H9 (cell line): ENCODE measurements around the gene MCRIP1. TPM values are rescaled to one million over a fixed set of nuclear protein-coding genes. Genes with fewer than 3 reads are reported as not detected.
A peak's percentile ranks its signal among the peaks of the same experiment; 100 is the strongest.

ENCODE experiments used
- DNase-seq: peaks from one replicate; pipeline ENCODE4 v3.0.0-alpha.2; 2017
- H2AFZ ChIP-seq: one replicate; pipeline ENCODE4 v1.6.1; 2013; ENCODE audit warnings: mild to moderate bottlenecking, low read length, control low read depth, moderate library complexity
- H2AK5ac ChIP-seq: 2 replicates; pipeline ENCODE4 v1.6.1; 2013; ENCODE audit warnings: low read length, control low read depth, mixed read lengths; ENCODE audit not compliant: insufficient read length
- H2BK120ac ChIP-seq: one replicate; pipeline ENCODE4 v1.6.1; 2013; ENCODE audit warnings: low read depth, mild to moderate bottlenecking, low read length, control low read depth, inconsistent platforms; ENCODE audit not compliant: poor library complexity, severe bottlenecking
- H2BK12ac ChIP-seq: 2 replicates; pipeline ENCODE4 v1.6.1; 2013; ENCODE audit warnings: low read length, control low read depth, mixed read lengths, low read depth; ENCODE audit not compliant: insufficient read length
- H2BK15ac ChIP-seq: 2 replicates; pipeline ENCODE4 v1.6.1; 2013; ENCODE audit warnings: low read depth, low read length, control low read depth
- H2BK20ac ChIP-seq: one replicate; pipeline ENCODE4 v1.6.1; 2013; ENCODE audit warnings: low read depth, mild to moderate bottlenecking, low read length, control low read depth, inconsistent platforms; ENCODE audit not compliant: poor library complexity, severe bottlenecking
- H2BK5ac ChIP-seq: 2 replicates; pipeline ENCODE4 v1.6.1; 2013; ENCODE audit warnings: low read length, control low read depth, mixed read lengths; ENCODE audit not compliant: insufficient read length
- H3K14ac ChIP-seq: 2 replicates; pipeline ENCODE4 v1.6.1; 2013; ENCODE audit warnings: low read length, control low read depth; ENCODE audit not compliant: insufficient read depth
- H3K18ac ChIP-seq: 2 replicates; pipeline ENCODE4 v1.6.1; 2013; ENCODE audit warnings: low read depth, mild to moderate bottlenecking, mixed read lengths, low read length, control low read depth; ENCODE audit not compliant: insufficient read length
- H3K23ac ChIP-seq: 2 replicates; pipeline ENCODE4 v1.6.1; 2013; ENCODE audit warnings: low read length, control low read depth, mixed read lengths, low read depth; ENCODE audit not compliant: insufficient read length
- H3K23me2 ChIP-seq: 2 replicates; pipeline ENCODE4 v1.6.1; 2013; ENCODE audit warnings: low read depth, mild to moderate bottlenecking, mixed read lengths, low read length, control low read depth; ENCODE audit not compliant: insufficient read length, poor library complexity, severe bottlenecking
- H3K27ac ChIP-seq: 2 replicates; pipeline ENCODE4 v1.5.1; 2013; ENCODE audit warnings: low read length, control low read depth, mixed read lengths, low read depth; ENCODE audit not compliant: insufficient read length
- H3K27me3 ChIP-seq: 2 replicates; pipeline ENCODE4 v1.6.1; 2013; ENCODE audit warnings: low read length, control low read depth, inconsistent platforms; ENCODE audit not compliant: insufficient read depth
- H3K4ac ChIP-seq: 2 replicates; pipeline ENCODE4 v1.6.1; 2013; ENCODE audit warnings: low read depth, mild to moderate bottlenecking, control low read depth, inconsistent platforms, low read length, moderate library complexity
- H3K4me1 ChIP-seq: 2 replicates; pipeline ENCODE4 v1.6.1; 2013; ENCODE audit warnings: low read length, control low read depth, inconsistent platforms; ENCODE audit not compliant: insufficient read depth
- H3K4me2 ChIP-seq: 2 replicates; pipeline ENCODE4 v1.6.1; 2013; ENCODE audit warnings: low read length, control low read depth, mixed read lengths; ENCODE audit not compliant: insufficient read length, insufficient read depth
- H3K56ac ChIP-seq: 2 replicates; pipeline ENCODE4 v1.6.1; 2013; ENCODE audit warnings: low read depth, mild to moderate bottlenecking, mixed read lengths, low read length, control low read depth; ENCODE audit not compliant: insufficient read length
- H3K79me1 ChIP-seq: 2 replicates; pipeline ENCODE4 v1.6.1; 2013; ENCODE audit warnings: low read depth, mild to moderate bottlenecking, moderate library complexity, low read length, control low read depth, inconsistent platforms; ENCODE audit not compliant: insufficient read depth, poor library complexity, severe bottlenecking
- H3K79me2 ChIP-seq: 2 replicates; pipeline ENCODE4 v1.6.1; 2013; ENCODE audit warnings: low read length, control low read depth, inconsistent platforms; ENCODE audit not compliant: insufficient read depth
- H3K9ac ChIP-seq: 2 replicates; pipeline ENCODE4 v1.6.1; 2013; ENCODE audit warnings: low read length, control low read depth, mixed read lengths; ENCODE audit not compliant: insufficient read length; ENCODE audit errors: extremely low read depth
- H3K9me3 ChIP-seq: one replicate; pipeline ENCODE4 v1.6.1; 2013; ENCODE audit warnings: low read depth, low read length, inconsistent platforms; ENCODE audit not compliant: control insufficient read depth
- H3T11ph ChIP-seq: one replicate; pipeline ENCODE4 v1.6.1; 2013; ENCODE audit warnings: mild to moderate bottlenecking, low read length, control low read depth, inconsistent platforms
- H4K20me1 ChIP-seq: one replicate; pipeline ENCODE4 v1.6.1; 2013; ENCODE audit not compliant: control insufficient read depth, insufficient read length, insufficient read depth
- H4K5ac ChIP-seq: 2 replicates; pipeline ENCODE4 v1.6.1; 2013; ENCODE audit warnings: low read depth, mild to moderate bottlenecking, mixed read lengths, low read length, control low read depth; ENCODE audit not compliant: insufficient read length
- H4K8ac ChIP-seq: replicated peaks from 2 replicates; pipeline ENCODE4 v1.6.1; 2013; ENCODE audit warnings: low read length, control low read depth, mixed read lengths, low read depth; ENCODE audit not compliant: insufficient read length
- H4K91ac ChIP-seq: 2 replicates; pipeline ENCODE4 v1.6.1; 2013; ENCODE audit warnings: low read depth, mild to moderate bottlenecking, moderate library complexity, mixed read lengths, low read length, control low read depth; ENCODE audit not compliant: insufficient read length
- H3K27ac Mint-ChIP-seq, 3 experiments: 2 replicates in 2 of 3; 3 replicates in 1 of 3; pipeline ENCODE4 v1.8.0; 2020 to 2021; ENCODE audit warnings: mixed read lengths in 3 of 3, mild to moderate bottlenecking in 1 of 3, moderate library complexity in 1 of 3
- H3K27me3 Mint-ChIP-seq: 2 replicates; pipeline ENCODE4 v1.8.0; 2021; ENCODE audit warnings: low read depth, mild to moderate bottlenecking, moderate library complexity, mixed read lengths
- H3K36me3 Mint-ChIP-seq, 3 experiments: 2 replicates in 2 of 3; 3 replicates in 1 of 3; pipeline ENCODE4 v1.8.0; 2020 to 2021; ENCODE audit warnings: low read depth in 3 of 3, mixed read lengths in 3 of 3; ENCODE audit not compliant: insufficient read depth in 1 of 3
- H3K4me1 Mint-ChIP-seq, 2 experiments: 2 replicates each; pipeline ENCODE4 v1.8.0; 2020; ENCODE audit warnings: mixed read lengths in 2 of 2
- H3K4me3 Mint-ChIP-seq, 2 experiments: 2 replicates in 1 of 2; 3 replicates in 1 of 2; pipeline ENCODE4 v1.8.0; 2020 to 2021; ENCODE audit warnings: mild to moderate bottlenecking in 2 of 2, mixed read lengths in 2 of 2, moderate library complexity in 1 of 2
- H3K9me3 Mint-ChIP-seq, 2 experiments: 2 replicates in 1 of 2; 3 replicates in 1 of 2; pipeline ENCODE4 v1.8.0; 2020; ENCODE audit warnings: mild to moderate bottlenecking in 2 of 2, mixed read lengths in 2 of 2, moderate library complexity in 1 of 2
- CTCF ChIP-seq: fragments of 200-600 bp; sonication (generic); conservative IDR thresholded peaks from 3 replicates; pipeline ENCODE4 v1.8.0; 2021; ENCODE audit warnings: antibody characterized with exemption, mild to moderate bottlenecking
- WGBS: extraction: QIAGEN DNeasy Blood & Tissue Kit; methylation state at CpG from one replicate; pipeline ENCODE4 v1.1.7; 2013; ENCODE audit warnings: missing lambda C conversion rate, low lambda C conversion rate, mixed read lengths; ENCODE audit not compliant: insufficient read length; ENCODE audit errors: extremely low coverage; 5-methylcytosine and 5-hydroxymethylcytosine counted together
- total RNA-seq: library from RNA; stranded (reverse); gene quantifications from 2 replicates; pipeline ENCODE4 v1.2.1, GENCODE V29; 2021

Gene MCRIP1
- total RNA-seq, 1 experiment from 2014 or later, result 118 TPM

- Histone ChIP-seq H2BK20ac (no peak overlapping the region), H2BK12ac (no peak overlapping the region), H2BK15ac (no peak overlapping the region), H3K27me3 (no peaks in the 10 kb centered on the region), H4K20me1 (no peaks in the 10 kb centered on the region), H3K23ac (no peak overlapping the region), H2BK5ac (no peak overlapping the region), H4K8ac (no peak overlapping the region), H3K18ac (no peak overlapping the region), H3K56ac (no peak overlapping the region), H3K23me2 (peaks cover 8% of the 10 kb centered on the region), H3K14ac (no peak overlapping the region), H2AK5ac (no peak overlapping the region), H3K79me1 (no peaks in the 10 kb centered on the region), H4K91ac (no peak overlapping the region), H2AFZ (no peak overlapping the region), H2BK120ac (no peak overlapping the region), H3K79me2 (no peaks in the 10 kb centered on the region; the same call in 1 of the 2 replicates), H3K4ac (no peak overlapping the region), H3K4me2 (no peak overlapping the region), H3K9ac (no peak overlapping the region), H3K9me3 (no peaks in the 10 kb centered on the region), H3K27ac (no peak overlapping the region), H3K4me1 (no peaks in the 10 kb centered on the region), H4K5ac (no peak overlapping the region), H3T11ph (no peak overlapping the region)
- peaks cover 5 to 22% (median 20%) of the 10 kb centered on the region in 3 experiments; a peak in 6 of 7 replicates for H3K36me3 Mint-ChIP-seq
- no peaks in the 10 kb centered on the region for H3K9me3 Mint-ChIP-seq
- no peaks in the 10 kb centered on the region; the same call in 1 of the 2 replicates for H3K27me3 Mint-ChIP-seq
- H3K27ac Mint-ChIP-seq, result peak overlapping the region in 2 of 3 experiments; percentile 81 to 94; a peak in 3 of 7 replicates
- TF ChIP-seq CTCF, result no peak
- WGBS, result no CpG with 5 or more reads among the region's 30 CpGs
- H3K4me1 Mint-ChIP-seq, result peaks cover 17 to 34% of the 10 kb centered on the region in 2 experiments
- peak overlapping the region; percentile 25 to 38; a peak in 1 of 5 replicates for H3K4me3 Mint-ChIP-seq
- DNase-seq, result peak; percentile 78
Measured at GRCh38 chr17:81868674-81869220, 35.7 kb upstream of the MCRIP1 start.
